Stimulated activated CD4-positive, alpha-beta T cell treated with anti-CD3 and anti-CD28 coated beads, Interleukin-4, amount 100 ng/mL, for 1 hour (primary cell): ENCODE results near the gene SLC22A5.
"Not testable (repeated sequence)": the region's sequence is repeated elsewhere in the genome, so short reads cannot be mapped to it uniquely, and the experiment has no call there.

Experiments used
- DNase-seq: peaks from one replicate; pipeline ENCODE4 v3.0.0-alpha.2; 2020

SLC22A5 gene

GRCh38 chr5:132428484-132429462 is 59.3 kb downstream of the SLC22A5 start:
- DNase-seq, result no peak

- DNase-seq, result no peak
Measured at GRCh38 chr5:132429463-132430440, 60.2 kb downstream of the SLC22A5 start.

GRCh38 chr5:132430746-132431145 is 61.2 kb downstream of the SLC22A5 start:
- no peak for DNase-seq

- DNase-seq, result no peak
Measured at GRCh38 chr5:132431632-132432031, 62.1 kb downstream of the SLC22A5 start.

- no peak for DNase-seq
Measured at GRCh38 chr5:132433141-132433540, 63.6 kb downstream of the SLC22A5 start.

GRCh38 chr5:132434416-132435286 is 65.1 kb downstream of the SLC22A5 start:
- no peak for DNase-seq

- DNase-seq, result no peak
Measured at GRCh38 chr5:132435447-132435846, 65.9 kb downstream of the SLC22A5 start.

- no peak for DNase-seq
Measured at GRCh38 chr5:132435886-132436285, 66.4 kb downstream of the SLC22A5 start.

- DNase-seq, result no peak
Measured at GRCh38 chr5:132436936-132437335, 67.4 kb downstream of the SLC22A5 start.

GRCh38 chr5:132437604-132438266 is 68.2 kb downstream of the SLC22A5 start:
- DNase-seq, result peak; percentile 61

GRCh38 chr5:132438267-132438645 is 68.7 kb downstream of the SLC22A5 start:
- DNase-seq, result not testable (repeated sequence)

- no peak for DNase-seq
Measured at GRCh38 chr5:132438917-132439316, 69.4 kb downstream of the SLC22A5 start.

GRCh38 chr5:132439521-132440089 is 70.1 kb downstream of the SLC22A5 start:
- DNase-seq, result no peak

GRCh38 chr5:132444061-132444460 is 74.6 kb downstream of the SLC22A5 start:
- DNase-seq, result no peak
